Mucosa of rectum (tissue), 2 donors: Measurements from ENCODE around the gene CSNK1G3.

Experiments
- H3K27ac ChIP-seq, 2 donors: one replicate each; pipeline ENCODE4 v1.7.0; 2013; ENCODE audit warnings: inconsistent platforms in 2 of 2, low read depth in 2 of 2, low read length in 2 of 2
- H3K27me3 ChIP-seq, 2 donors: one replicate each; pipeline ENCODE4 v1.7.0; 2013; ENCODE audit warnings: low read length in 2 of 2; ENCODE audit not compliant: control insufficient read depth in 2 of 2, insufficient read depth in 2 of 2
- H3K36me3 ChIP-seq, 2 donors: one replicate each; pipeline ENCODE4 v1.7.0; 2013; ENCODE audit warnings: low read length in 2 of 2; ENCODE audit not compliant: control insufficient read depth in 2 of 2, insufficient read depth in 2 of 2
- H3K4me1 ChIP-seq, 2 donors: one replicate each; pipeline ENCODE4 v1.7.0; 2013; ENCODE audit warnings: low read length in 2 of 2, mild to moderate bottlenecking in 1 of 2; ENCODE audit not compliant: control insufficient read depth in 2 of 2, insufficient read depth in 2 of 2
- H3K4me3 ChIP-seq, 2 donors: one replicate each; pipeline ENCODE4 v1.7.0; 2013; ENCODE audit warnings: low read length in 2 of 2
- H3K9ac ChIP-seq, 2 donors: one replicate each; pipeline ENCODE4 v1.7.0; 2013; ENCODE audit warnings: low read length in 2 of 2, low read depth in 1 of 2, mild to moderate bottlenecking in 1 of 2
- H3K9me3 ChIP-seq, 2 donors: one replicate each; pipeline ENCODE4 v1.7.0; 2013; ENCODE audit warnings: low read length in 2 of 2; ENCODE audit not compliant: control insufficient read depth in 2 of 2
- donor health status: healthy.
- donor health status: Normal muscosa, but diverticular disease.

Gene CSNK1G3

DNA sequence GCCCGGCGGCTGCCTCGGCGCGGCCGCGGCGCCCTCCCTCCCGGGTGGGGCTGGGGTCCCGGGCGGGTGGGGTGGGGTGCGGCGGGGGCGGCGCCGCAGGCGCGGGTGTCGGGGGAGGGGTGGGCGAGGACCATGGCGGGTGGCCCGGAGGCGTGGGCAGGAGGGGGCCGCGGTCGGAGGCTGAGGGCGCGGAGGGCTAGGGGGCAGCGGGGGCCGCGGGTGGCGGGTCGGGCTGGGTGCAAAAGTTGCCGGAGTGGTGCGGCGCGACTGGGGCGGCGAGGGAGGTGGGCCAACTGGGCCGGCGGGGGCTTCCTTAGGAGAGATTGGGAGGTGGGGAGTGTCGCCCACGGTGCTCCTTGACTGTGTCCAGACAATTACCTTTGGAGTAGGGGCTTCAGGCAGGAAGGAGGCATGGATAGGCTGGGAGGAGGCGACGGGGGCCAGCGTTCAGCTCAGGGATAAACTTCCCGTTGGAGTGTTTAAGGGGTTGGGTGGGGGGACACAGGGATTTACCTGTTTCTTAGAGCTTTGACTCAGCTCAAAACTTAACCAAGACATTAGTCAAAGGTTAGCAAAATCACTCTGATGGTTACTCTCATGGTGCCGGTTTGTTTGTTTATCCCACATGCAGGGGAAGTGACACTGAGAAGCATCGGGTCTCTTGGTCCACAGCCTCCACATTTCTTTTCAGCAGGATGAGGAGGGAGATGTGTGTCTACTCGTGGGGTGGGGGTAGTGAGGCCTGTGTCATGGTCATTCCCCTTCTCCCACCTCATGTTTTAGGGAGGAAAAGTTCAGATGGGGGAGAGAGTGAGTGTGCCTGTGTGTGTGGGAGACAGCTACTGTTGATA is 859 bp downstream of the CSNK1G3 start:
- H3K4me3 ChIP-seq = peak overlapping the region; percentile 87 to 93
- H3K27me3 ChIP-seq = no peaks in the 10 kb centered on the region
- H3K9me3 ChIP-seq = no peaks in the 10 kb centered on the region
- H3K36me3 ChIP-seq = no peaks in the 10 kb centered on the region
- H3K27ac ChIP-seq = peak overlapping the region; percentile 93 to 95
- H3K9ac ChIP-seq = peak overlapping the region; percentile 76 to 93
- H3K4me1 ChIP-seq = peaks cover 5 to 17% of the 10 kb centered on the region in 2 donors

DNA sequence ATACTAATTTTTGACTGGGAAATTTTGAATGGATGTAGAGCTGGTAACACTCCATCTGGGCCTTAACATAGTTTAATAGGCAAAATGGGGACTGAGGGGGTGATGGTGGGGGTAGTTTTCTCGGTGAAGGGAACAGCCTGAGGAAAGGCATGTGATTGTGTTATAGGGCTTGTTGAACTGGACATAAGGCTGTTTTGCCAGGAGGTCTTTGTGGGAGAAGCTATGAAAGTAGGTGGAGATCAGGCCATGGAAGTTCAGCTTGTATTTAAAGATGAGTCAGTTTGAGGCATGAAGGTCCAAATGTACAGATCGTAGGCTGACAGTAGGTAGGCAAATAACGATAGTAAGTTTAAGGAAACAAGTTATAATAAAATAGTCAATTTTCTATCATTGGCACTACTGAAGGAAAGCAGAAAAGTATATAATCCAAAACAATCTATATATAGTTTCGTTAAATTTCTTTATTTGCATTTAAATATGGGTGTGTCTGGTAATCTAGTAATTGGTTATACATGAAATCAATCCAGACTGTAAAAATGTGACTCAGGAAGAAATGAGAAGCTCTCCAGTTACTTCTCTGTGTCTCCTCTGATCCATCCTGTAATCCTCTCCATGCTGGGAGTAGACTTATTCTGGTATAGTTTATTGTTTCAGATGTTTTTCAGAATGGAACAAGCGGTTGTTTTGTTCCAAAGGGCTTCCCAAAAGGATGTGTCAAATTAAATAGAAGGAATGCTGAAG is 2.8 kb downstream of the CSNK1G3 start:
- Histone ChIP-seq H3K27me3 (no peaks in the 10 kb centered on the region), H3K36me3 (no peaks in the 10 kb centered on the region), H3K9ac (no peak overlapping the region), H3K4me3 (no peak overlapping the region), H3K4me1 (peaks cover 9 to 24% of the 10 kb centered on the region in 2 donors), H3K9me3 (no peaks in the 10 kb centered on the region), H3K27ac (peak overlapping the region; percentile 6 to 11)

DNA sequence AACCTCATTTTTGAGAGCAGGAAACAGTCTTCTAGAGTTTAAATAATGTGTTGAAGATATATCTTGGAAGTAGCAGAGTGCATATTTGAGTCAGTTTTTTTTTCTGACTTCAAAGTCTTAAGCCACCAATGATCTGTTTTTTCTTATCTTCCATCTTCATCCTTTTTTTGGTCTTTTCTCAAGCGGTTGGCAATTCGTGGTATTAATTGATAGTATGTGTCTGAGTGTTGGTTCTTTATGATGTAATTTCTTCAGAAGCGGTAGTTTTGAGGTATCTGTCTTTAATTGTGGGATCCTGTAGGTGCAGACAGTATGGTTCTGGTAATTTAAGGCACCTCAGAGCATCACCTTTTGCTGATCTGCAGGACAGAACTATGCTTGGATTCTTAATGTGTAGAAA is 3.9 kb downstream of the CSNK1G3 start:
- Histone ChIP-seq H3K4me1 (peaks cover 9 to 24% of the 10 kb centered on the region in 2 donors), H3K36me3 (no peaks in the 10 kb centered on the region), H3K9me3 (no peaks in the 10 kb centered on the region), H3K9ac (no peak overlapping the region), H3K27ac (no peak overlapping the region), H3K27me3 (no peaks in the 10 kb centered on the region), H3K4me3 (no peak overlapping the region)

DNA sequence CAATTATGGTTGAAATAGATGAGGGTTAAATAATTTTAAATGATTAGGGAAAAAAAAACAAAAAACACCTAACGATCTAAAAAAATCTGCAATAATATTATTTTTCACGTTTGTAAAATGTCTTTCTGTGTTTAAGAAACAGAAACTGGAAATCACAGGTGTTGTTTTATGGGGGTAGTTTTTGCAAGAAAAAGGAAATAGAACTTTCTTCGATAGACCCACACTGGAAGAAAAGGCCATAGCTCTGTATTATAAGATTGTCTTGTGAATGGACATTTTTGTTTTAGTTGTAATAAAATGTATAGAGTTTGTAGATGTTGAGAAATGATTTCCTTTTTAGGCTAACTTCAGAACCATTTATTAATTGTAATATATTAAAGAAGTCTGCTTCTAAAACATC is 5.5 kb downstream of the CSNK1G3 start:
- Histone ChIP-seq H3K9ac (no peak overlapping the region), H3K4me1 (peaks cover 11 to 20% of the 10 kb centered on the region in 2 donors), H3K36me3 (no peaks in the 10 kb centered on the region), H3K27ac (no peak overlapping the region), H3K4me3 (no peak overlapping the region), H3K9me3 (no peaks in the 10 kb centered on the region), H3K27me3 (no peaks in the 10 kb centered on the region)

DNA sequence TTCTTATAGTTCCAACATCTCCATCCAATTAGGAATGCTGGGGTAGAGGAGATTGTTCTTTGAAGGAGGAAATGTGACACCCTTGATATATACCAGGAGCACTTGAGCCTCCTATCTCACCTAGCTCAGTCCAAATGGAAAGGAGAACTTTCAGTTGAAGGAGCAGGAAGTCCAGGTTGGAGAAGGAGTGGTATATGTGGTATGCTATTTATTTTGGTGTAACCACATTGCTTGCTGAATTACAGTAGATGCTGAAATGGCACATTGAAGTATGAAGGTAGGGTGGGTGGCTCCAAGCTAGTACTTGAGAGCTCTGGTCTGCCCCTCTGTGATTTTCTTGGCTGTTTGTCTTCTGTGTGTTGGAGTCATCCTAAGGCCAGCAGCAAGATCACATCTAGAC is 6.1 kb downstream of the CSNK1G3 start:
- Histone ChIP-seq H3K27ac (peak overlapping the region; percentile 25 to 39), H3K27me3 (no peaks in the 10 kb centered on the region)

DNA sequence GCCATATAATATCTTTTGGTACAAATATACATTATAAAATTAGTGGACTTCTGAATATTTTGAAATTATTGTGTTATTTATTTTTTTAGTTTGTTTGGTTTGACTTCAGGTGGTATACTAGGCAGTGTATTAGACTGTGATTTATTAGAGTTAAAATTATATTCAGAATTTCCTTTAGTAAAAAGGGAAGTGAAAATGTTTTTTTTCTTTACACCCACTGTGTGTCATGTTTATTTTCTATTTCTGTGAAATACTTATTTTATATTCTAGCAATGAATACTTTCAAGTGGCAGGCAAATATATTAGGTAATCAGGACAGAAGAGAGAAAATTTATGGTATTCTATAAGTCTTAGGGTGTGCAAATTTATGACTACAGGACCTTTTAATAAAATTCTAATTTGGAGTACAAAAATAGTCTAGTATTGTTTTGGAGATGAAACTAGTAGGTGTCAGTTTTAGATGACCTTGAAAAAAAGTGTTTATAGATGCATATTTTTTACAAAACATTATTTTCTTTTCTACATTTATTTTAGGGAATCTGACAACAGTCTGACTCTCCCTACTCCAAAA is 8.8 kb downstream of the CSNK1G3 start:
- Histone ChIP-seq H3K4me1 (peaks cover 9 to 12% of the 10 kb centered on the region in 2 donors), H3K9ac (no peak overlapping the region)

More for the DNA sequence above, 6.1 kb downstream of the CSNK1G3 start:
- Histone ChIP-seq H3K36me3 (no peaks in the 10 kb centered on the region), H3K9ac (no peak overlapping the region), H3K4me1 (peaks cover 11 to 19% of the 10 kb centered on the region in 2 donors), H3K9me3 (no peaks in the 10 kb centered on the region), H3K4me3 (no peak overlapping the region)

DNA sequence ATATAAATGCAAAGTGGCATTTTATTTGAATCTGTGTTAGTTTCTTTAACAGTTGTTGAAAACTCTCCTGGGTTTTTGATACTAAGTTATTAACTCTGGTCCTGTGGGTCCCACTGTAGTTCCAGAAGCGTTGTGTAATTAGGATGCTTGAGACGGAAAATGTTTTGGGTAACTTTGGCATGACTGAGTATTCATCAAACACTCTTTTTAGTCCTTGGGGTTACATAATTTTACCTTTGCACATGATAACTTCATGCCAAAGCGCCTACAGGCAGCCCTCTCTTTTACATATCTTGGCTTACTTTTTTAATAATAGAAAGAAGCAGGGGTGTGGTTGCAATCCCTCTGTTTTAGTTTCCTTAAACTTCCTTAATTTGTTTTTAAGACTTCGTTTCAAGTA is 12.2 kb downstream of the CSNK1G3 start:
- Histone ChIP-seq H3K9me3 (no peaks in the 10 kb centered on the region), H3K36me3 (no peaks in the 10 kb centered on the region), H3K9ac (no peak overlapping the region), H3K4me3 (no peak overlapping the region), H3K27me3 (no peaks in the 10 kb centered on the region), H3K27ac (no peak overlapping the region), H3K4me1 (peaks cover 5 to 7% of the 10 kb centered on the region in 2 donors)

More for the DNA sequence above, 8.8 kb downstream of the CSNK1G3 start:
- no peak overlapping the region for H3K4me3 ChIP-seq
- H3K27ac ChIP-seq = no peak overlapping the region
- no peaks in the 10 kb centered on the region for H3K36me3 ChIP-seq
- H3K9me3 ChIP-seq = no peaks in the 10 kb centered on the region
- no peaks in the 10 kb centered on the region for H3K27me3 ChIP-seq

DNA sequence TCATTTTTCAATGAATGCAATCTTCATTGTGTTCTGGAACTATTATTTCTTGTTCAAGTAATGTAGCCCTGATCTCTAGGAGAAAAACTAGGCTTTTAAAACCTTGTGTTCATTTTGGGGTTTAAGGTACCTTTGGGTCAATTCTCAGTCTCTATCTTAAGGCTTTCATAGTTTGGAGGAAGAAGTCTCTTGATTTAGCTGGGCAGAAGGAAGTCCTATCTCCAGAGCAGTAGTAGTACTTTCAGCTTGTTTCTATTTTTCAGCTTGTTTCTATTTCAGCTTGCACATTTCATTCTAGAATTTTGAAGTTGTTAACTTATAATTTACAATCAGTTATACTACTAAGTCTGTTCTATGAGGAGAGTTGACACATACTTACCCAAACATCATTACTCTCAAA is 15.2 kb downstream of the CSNK1G3 start:
- Histone ChIP-seq H3K4me1 (peaks cover 5 to 7% of the 10 kb centered on the region in 2 donors), H3K4me3 (no peak overlapping the region), H3K9me3 (no peaks in the 10 kb centered on the region), H3K27me3 (no peaks in the 10 kb centered on the region), H3K27ac (no peak overlapping the region), H3K36me3 (no peaks in the 10 kb centered on the region), H3K9ac (no peak overlapping the region)

DNA sequence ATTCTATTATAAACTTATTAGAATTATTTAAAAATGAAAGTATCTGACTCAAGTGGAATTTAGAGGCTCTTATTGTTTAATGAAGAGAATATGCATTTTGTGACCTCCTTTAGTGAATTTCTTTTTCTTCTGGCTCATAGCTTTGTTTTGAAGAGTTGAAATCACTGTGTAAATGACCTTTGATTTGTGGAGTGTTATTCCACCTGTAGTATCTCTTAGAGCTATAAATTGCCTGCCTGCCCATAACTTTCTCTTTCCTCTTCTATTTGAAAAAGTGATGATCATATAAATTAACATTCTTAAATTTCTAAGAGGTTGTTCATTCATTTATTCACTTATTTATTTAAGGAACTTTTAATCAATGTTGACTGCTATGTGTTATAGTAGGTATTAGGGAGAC is 16.1 kb downstream of the CSNK1G3 start:
- Histone ChIP-seq H3K36me3 (no peaks in the 10 kb centered on the region), H3K4me1 (peaks cover 3 to 7% of the 10 kb centered on the region in 2 donors), H3K27me3 (no peaks in the 10 kb centered on the region), H3K9ac (no peak overlapping the region), H3K27ac (no peak overlapping the region), H3K9me3 (no peaks in the 10 kb centered on the region), H3K4me3 (no peak overlapping the region)

DNA sequence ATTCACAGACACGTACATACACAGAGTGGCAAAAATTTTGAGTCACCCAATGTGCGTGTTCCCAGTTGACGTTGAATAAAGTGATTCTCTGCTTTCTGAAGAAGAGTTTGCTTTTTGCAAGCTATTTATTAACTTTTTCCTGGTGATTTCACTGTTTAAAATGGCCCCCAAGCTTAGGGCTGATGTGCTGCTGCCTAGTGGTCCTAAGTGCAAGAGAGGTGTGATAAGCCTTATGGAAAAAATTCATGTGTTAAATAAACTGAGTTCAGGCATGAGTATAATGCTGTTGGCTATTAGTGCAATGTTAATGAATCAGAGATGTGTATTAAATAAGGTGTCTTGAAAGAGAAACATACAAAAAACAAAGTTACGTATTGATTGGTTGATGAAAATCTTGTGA is 16.9 kb downstream of the CSNK1G3 start:
- Histone ChIP-seq H3K36me3 (no peaks in the 10 kb centered on the region), H3K9me3 (no peaks in the 10 kb centered on the region), H3K4me3 (no peak overlapping the region), H3K9ac (no peak overlapping the region), H3K27me3 (no peaks in the 10 kb centered on the region), H3K4me1 (peaks cover 3 to 7% of the 10 kb centered on the region in 2 donors), H3K27ac (no peak overlapping the region)
